ENCODE measurements around the gene TENT4A.

TENT4A gene

GRCh38 chr5:6729386-6730310 is 16.4 kb downstream of the TENT4A start:
- no peak for TF ChIP-seq MAX (IDR thresholded peaks at IDR 0.05; ENCODE audit: low read depth, low read length)
- no peak for TF ChIP-seq POLR2A (IDR thresholded peaks at IDR 0.05; ENCODE audit: extremely low read depth, insufficient read length)
- TF ChIP-seq CTCF (IDR thresholded peaks at IDR 0.05; ENCODE audit: low read depth, low read length): no peak
- TF ChIP-seq MYC (IDR thresholded peaks at IDR 0.05; ENCODE audit: low read depth, low read length): no peak
- no peak overlapping the region for H3K4me3 ChIP-seq (ENCODE audit: low read depth, low read length)
- DNase-seq (ENCODE audit: low read depth): no peak

DNA sequence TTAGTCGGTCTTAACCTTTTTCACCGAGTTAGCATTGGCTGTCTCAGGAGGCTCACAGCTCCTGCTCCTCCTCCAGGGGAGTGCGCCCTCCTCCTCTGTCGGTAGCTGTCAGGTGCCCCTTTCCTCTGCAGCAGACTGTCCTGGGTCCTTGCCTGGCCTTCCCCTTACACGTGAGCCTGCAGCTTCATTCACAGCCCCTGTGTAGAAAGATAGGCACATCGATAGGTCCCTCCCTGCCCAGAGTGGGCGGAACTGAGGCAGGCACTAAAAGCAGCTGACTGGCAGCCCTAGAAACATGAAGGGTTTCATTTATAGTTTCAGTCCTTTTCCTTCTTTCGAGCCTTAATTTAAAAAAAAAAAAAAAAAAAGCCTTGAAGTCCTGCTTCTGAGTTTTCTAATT is 17.2 kb downstream of the TENT4A start:
- no peak for DNase-seq (ENCODE audit: low read depth)
- no peak overlapping the region for H3K4me3 ChIP-seq (ENCODE audit: low read depth, low read length)
- TF ChIP-seq CTCF (IDR thresholded peaks at IDR 0.05; ENCODE audit: low read depth, low read length) (no peak), MYC (IDR thresholded peaks at IDR 0.05; ENCODE audit: low read depth, low read length) (no peak), POLR2A (IDR thresholded peaks at IDR 0.05; ENCODE audit: extremely low read depth, insufficient read length) (no peak), MAX (IDR thresholded peaks at IDR 0.05; ENCODE audit: low read depth, low read length) (no peak)

DNA sequence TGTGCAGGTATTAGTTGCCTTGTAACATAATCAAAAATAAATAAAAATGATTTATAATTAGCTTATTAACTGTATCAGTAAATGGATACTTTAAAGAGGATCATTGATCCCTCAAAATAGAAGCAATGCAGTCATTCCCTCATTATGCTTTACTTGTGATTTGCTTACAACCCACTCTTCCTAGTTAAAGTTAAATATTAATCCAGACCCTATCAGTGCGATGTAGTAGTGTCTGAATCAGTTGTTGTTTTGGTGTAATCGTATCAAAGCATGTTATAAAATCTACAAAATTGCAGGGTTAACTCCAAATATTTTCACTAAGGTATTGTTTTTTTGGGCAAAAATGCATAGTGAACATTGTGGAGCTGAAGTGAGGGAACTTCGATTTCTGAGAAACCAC is 17.6 kb downstream of the TENT4A start:
- no peak for TF ChIP-seq POLR2A (IDR thresholded peaks at IDR 0.05; ENCODE audit: extremely low read depth, insufficient read length)
- no peak for TF ChIP-seq MAX (IDR thresholded peaks at IDR 0.05; ENCODE audit: low read depth, low read length)
- TF ChIP-seq CTCF (IDR thresholded peaks at IDR 0.05; ENCODE audit: low read depth, low read length): no peak
- TF ChIP-seq MYC (IDR thresholded peaks at IDR 0.05; ENCODE audit: low read depth, low read length): no peak
- no peak overlapping the region for H3K4me3 ChIP-seq (ENCODE audit: low read depth, low read length)
- DNase-seq (ENCODE audit: low read depth): no peak

GRCh38 chr5:6731465-6732237 is 18.4 kb downstream of the TENT4A start:
- no peak overlapping the region for H3K4me3 ChIP-seq (ENCODE audit: low read depth, low read length)
- DNase-seq (ENCODE audit: low read depth): no peak
- TF ChIP-seq MYC (IDR thresholded peaks at IDR 0.05; ENCODE audit: low read depth, low read length) (no peak), CTCF (IDR thresholded peaks at IDR 0.05; ENCODE audit: low read depth, low read length) (no peak), MAX (IDR thresholded peaks at IDR 0.05; ENCODE audit: low read depth, low read length) (no peak), POLR2A (IDR thresholded peaks at IDR 0.05; ENCODE audit: extremely low read depth, insufficient read length) (no peak)

DNA sequence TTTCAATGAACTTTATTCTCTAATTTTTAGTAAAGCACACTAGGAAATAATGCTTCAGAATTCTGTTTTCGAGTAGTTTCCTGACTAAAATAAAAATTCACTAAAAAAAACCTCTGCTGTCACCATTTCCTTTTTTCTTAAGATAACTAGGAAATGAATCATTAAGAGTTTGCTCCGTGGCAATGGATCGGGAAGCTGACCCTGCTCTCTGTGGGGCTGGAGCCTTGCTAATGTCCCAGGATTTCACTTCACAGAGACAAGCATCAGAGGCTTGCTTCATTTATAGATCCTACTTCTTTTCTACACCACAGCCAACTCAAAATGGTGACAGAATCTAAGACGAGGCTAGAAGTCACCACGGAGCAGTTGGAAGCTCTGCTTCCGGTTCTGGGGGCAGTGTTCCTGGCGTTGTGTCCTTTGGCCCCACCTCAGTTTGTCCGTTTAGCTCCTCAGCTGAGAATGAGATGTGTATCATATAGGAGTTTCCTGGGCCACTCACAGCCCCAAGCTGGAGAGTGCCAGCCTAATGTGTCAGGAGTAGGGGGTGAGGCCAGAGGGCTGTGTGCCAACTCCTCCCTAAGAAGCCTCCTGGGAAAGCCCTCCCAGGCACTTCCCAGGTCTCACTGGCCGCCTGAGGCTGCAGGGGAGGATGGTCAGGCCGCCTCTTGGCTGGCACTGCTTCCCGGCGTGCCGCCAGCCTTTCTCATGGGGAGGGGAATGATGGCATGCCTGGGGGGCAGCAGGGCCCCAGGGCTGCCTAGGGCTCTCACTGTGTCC is 19.6 kb downstream of the TENT4A start:
- TF ChIP-seq POLR2A (IDR thresholded peaks at IDR 0.05; ENCODE audit: extremely low read depth, insufficient read length) (no peak), MAX (IDR thresholded peaks at IDR 0.05; ENCODE audit: low read depth, low read length) (no peak), MYC (IDR thresholded peaks at IDR 0.05; ENCODE audit: low read depth, low read length) (no peak), CTCF (IDR thresholded peaks at IDR 0.05; ENCODE audit: low read depth, low read length) (no peak)
- no peak overlapping the region for H3K4me3 ChIP-seq (ENCODE audit: low read depth, low read length)
- no peak for DNase-seq (ENCODE audit: low read depth)

All from NB4 (cell line).